AG10803 (cell line): ENCODE results near the gene PPP2R3A.

Experiments
- DNase-seq: peaks from one replicate; pipeline ENCODE4 v3.0.0; 2010; ENCODE audit warnings: low read depth
- H3K4me3 ChIP-seq: 2 replicates; pipeline ENCODE4 v1.5.1; 2011; ENCODE audit warnings: mild to moderate bottlenecking, low read length, control low read depth
- TF ChIP-seq, protein P1 (sequence below): conservative IDR thresholded peaks from 2 replicates; pipeline ENCODE4 v1.5.1; 2011; ENCODE audit warnings: mild to moderate bottlenecking, low read length, control low read depth, inconsistent platforms

The PPP2R3A gene

DNA sequence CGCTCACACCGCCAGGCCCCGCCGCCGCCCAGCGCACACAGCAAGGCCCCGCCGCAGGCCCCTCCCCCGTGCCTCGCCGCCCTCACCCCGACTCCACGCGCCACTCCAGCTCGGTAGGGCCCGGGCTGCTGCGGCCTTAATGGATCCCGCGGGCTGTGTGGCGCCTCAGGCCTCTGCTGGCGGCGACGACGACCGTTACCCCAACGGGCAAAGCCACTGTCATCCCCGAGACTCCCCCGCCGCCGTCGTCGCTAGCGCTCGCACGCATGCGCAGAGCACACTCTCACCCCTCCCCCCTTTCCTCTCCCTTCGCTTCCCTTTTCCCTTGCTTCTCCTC lies 230.5 kb downstream of the PPP2R3A start, which contains the start of gene MSL2:
Gene MSL2 (minus strand): TSS at position 272 of the 337 bp plus-strand sequence. CDS start 1,222 bp downstream, outside the sequence.
- DNase-seq = no peak
- TF ChIP-seq, protein P1, sequence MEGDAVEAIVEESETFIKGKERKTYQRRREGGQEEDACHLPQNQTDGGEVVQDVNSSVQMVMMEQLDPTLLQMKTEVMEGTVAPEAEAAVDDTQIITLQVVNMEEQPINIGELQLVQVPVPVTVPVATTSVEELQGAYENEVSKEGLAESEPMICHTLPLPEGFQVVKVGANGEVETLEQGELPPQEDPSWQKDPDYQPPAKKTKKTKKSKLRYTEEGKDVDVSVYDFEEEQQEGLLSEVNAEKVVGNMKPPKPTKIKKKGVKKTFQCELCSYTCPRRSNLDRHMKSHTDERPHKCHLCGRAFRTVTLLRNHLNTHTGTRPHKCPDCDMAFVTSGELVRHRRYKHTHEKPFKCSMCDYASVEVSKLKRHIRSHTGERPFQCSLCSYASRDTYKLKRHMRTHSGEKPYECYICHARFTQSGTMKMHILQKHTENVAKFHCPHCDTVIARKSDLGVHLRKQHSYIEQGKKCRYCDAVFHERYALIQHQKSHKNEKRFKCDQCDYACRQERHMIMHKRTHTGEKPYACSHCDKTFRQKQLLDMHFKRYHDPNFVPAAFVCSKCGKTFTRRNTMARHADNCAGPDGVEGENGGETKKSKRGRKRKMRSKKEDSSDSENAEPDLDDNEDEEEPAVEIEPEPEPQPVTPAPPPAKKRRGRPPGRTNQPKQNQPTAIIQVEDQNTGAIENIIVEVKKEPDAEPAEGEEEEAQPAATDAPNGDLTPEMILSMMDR = no peak
- H3K4me3 ChIP-seq = peak within 1 kb of the TSS; percentile 94

DNA sequence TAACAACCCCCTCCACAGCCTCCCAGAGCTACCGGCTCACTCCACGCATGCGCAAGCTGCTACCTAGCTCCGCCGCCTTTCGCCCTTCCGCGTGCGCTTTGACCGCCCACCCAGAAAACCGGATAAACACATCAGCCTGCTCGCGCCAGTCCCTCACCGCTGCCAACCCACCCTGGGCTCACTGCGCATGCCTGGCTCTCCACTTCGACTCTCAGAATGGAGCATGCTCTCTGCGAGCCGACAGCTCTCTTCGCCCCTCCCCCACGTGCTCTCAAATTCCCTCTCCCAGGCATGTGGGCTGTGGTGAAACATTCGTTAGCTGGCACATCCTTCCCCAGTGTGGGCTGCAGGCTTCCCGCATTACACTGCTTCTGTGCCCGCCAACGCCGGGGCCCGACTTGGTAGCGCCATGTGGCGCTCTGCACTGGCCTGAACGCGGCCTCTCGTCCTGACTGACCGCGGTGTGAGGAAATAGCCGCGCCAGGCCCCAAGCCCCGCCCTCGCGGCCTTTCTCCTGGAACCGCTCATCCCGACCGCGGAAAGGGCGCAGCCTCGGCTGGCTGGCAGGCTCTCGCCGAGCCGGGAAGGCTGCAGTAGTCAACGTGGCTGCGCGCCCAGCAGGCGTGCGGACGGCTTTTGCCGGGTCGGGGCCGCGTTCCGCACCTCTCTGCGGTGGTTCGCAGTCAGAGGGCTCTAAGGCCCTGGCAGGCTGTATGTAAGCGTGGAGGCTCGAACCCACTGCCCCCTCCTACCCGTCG lies 231.1 kb downstream of the PPP2R3A start:
- H3K4me3 ChIP-seq = peak overlapping the region; percentile 94
- peak; percentile 99 for DNase-seq
- TF ChIP-seq, protein P1 = no peak

DNA sequence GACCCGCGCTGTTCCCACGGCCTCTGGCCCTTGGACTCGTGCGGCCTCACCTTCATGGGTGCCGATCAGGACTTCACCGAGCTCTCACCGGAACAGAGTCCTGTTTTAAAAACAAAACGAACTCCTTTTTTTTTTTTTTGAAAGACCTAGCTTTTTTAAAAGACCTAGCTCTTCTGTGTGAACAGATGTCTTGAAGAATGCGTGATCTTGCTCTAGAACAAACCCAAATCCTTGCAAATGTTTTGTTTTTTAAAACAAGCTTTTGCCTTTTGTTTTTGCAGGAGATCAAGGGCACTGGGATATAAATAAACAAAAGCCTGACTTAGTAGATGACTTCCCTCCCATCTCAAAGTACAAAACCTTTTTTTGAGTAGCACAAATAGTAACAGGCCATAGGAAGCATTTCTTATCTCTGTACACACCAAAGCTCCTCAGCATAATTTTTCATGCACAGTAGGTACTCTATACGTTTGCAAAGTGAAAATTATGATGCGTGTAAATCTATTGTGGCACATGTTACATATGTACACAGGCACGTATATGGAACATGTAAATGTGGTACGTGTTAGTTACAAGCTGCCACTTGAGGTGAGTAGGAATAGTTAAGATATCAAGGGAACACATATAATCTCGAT lies 231.7 kb downstream of the PPP2R3A start:
- peak overlapping the region; percentile 94 for H3K4me3 ChIP-seq
- TF ChIP-seq, protein P1 = no peak
- no peak for DNase-seq
